ENCODE data around the gene GPRC5D.

GRCh38 chr12:12995088-12995487 is 43.1 kb upstream of the GPRC5D start:
- TF ChIP-seq CTCF (IDR thresholded peaks at IDR 0.05) (no peak), POLR2A (IDR thresholded peaks at IDR 0.05) (no peak), POLR2AphosphoS5 (IDR thresholded peaks at IDR 0.05) (no peak)
